B cell (primary cell): ENCODE data around the gene PCSK2. TPM values are rescaled to one million over a fixed set of nuclear protein-coding genes. Genes with fewer than 3 reads are reported as not detected.

ENCODE experiments used
- ATAC-seq: fragments of 200-7000 bp; cut with Tn5 transposase; one replicate; pipeline ENCODE4 v1.10.0; 2021; ENCODE audit warnings: low read depth, mild to moderate bottlenecking, moderate number of reproducible peaks, moderate library complexity
- CTCF ChIA-PET: fragments of 350-600 bp; sonication (Branson Sonifier 250); formaldehyde crosslinking; loops from one replicate; lab custom pipeline; 2021; ENCODE audit warnings: antibody characterized with exemption, inconsistent platforms; lab: Charles Lee
- POLR2A ChIA-PET: fragments of 350-600 bp; sonication (Branson Sonifier 250); formaldehyde crosslinking; loops from one replicate; lab custom pipeline; 2021; ENCODE audit warnings: antibody characterized with exemption; lab: Charles Lee
- DNase-seq: peaks from one replicate; pipeline ENCODE4 v3.0.0; 2013
- H2AFZ ChIP-seq: 2 replicates; pipeline ENCODE4 v1.6.1; 2012; ENCODE audit warnings: mild to moderate bottlenecking, low read depth, low read length; ENCODE audit not compliant: insufficient read depth, poor library complexity, severe bottlenecking
- H3K27ac ChIP-seq, 2 donors: 1 replicate in 1 of 2; 2 replicates in 1 of 2; pipeline ENCODE4 v1.5.1; 2012 to 2013; ENCODE audit warnings: low read length in 2 of 2, mild to moderate bottlenecking in 2 of 2, moderate library complexity in 1 of 2
- H3K27me3 ChIP-seq, 4 experiments: fragments of 200-600 bp in 1 of 4; sonication (generic) in 1 of 4; replicated peaks in 1 of 4; 1 replicate in 2 of 4; 2 replicates in 2 of 4; pipeline versions ENCODE4 v1.6.1 to v1.7.0; 2013 to 2016; ENCODE audit warnings: low read length in 3 of 4, mild to moderate bottlenecking in 2 of 4, mixed read lengths in 1 of 4, moderate library complexity in 1 of 4; ENCODE audit not compliant: insufficient read depth in 4 of 4, control insufficient read depth in 3 of 4; ENCODE audit errors: control extremely low read depth in 1 of 4
- H3K36me3 ChIP-seq, 2 experiments: replicated peaks in 1 of 2; 1 replicate in 1 of 2; 2 replicates in 1 of 2; pipeline versions ENCODE4 v1.6.1 to v1.7.1; 2013; ENCODE audit warnings: low read length in 1 of 2; ENCODE audit not compliant: insufficient read depth in 2 of 2, control insufficient read depth in 1 of 2; ENCODE audit errors: control extremely low read depth in 1 of 2, extremely low read depth in 1 of 2
- H3K4me1 ChIP-seq, 2 donors: fragments of 200-600 bp in 1 of 2; sonication (generic) in 1 of 2; 1 replicate in 1 of 2; 2 replicates in 1 of 2; pipeline versions ENCODE4 v1.5.1 to v1.6.1; 2013 to 2017; ENCODE audit warnings: low read length in 2 of 2; ENCODE audit not compliant: control insufficient read depth in 2 of 2, insufficient read depth in 2 of 2
- H3K4me2 ChIP-seq: replicated peaks from 2 replicates; pipeline ENCODE3; 2012; ENCODE audit warnings: mild to moderate bottlenecking, low read depth, low read length; ENCODE audit not compliant: poor library complexity, severe bottlenecking
- H3K4me3 ChIP-seq, 5 experiments: fragments of 200-600 bp in 1 of 5; sonication (generic) in 1 of 5; 1 replicate in 3 of 5; 2 replicates in 2 of 5; pipeline versions ENCODE4 v1.5.1 to v1.7.0; 2011 to 2016; ENCODE audit warnings: low read length in 4 of 5, mild to moderate bottlenecking in 4 of 5, low read depth in 2 of 5, control low read depth in 1 of 5, moderate library complexity in 1 of 5; ENCODE audit not compliant: insufficient read depth in 1 of 5; ENCODE audit errors: control extremely low read depth in 1 of 5, extremely low read depth in 1 of 5
- H3K79me2 ChIP-seq: fragments of 200-600 bp; sonication (generic); one replicate; pipeline ENCODE4 v1.6.0; 2016; ENCODE audit warnings: low read length; ENCODE audit not compliant: control insufficient read depth, insufficient read depth
- H3K9ac ChIP-seq: fragments of 200-600 bp; sonication (generic); 2 replicates; pipeline ENCODE4 v1.6.1; 2017; ENCODE audit warnings: mild to moderate bottlenecking, low read length, moderate library complexity
- H3K9me3 ChIP-seq, 3 donors: one replicate each; pipeline versions ENCODE4 v1.6.1 to v1.7.1; 2013; ENCODE audit warnings: low read length in 2 of 3; ENCODE audit not compliant: control insufficient read depth in 2 of 3, insufficient read depth in 1 of 3; ENCODE audit errors: control extremely low read depth in 1 of 3
- H4K20me1 ChIP-seq: 2 replicates; pipeline ENCODE4 v1.6.0; 2012; ENCODE audit warnings: mild to moderate bottlenecking, low read length; ENCODE audit not compliant: insufficient read depth, control insufficient read depth, poor library complexity, severe bottlenecking
- H3K27ac Mint-ChIP-seq: one replicate; pipeline ENCODE4 v1.8.0; 2021; ENCODE audit warnings: mixed read lengths
- H3K27me3 Mint-ChIP-seq: one replicate; pipeline ENCODE4 v1.8.0; 2021; ENCODE audit warnings: mixed read lengths
- H3K4me1 Mint-ChIP-seq: one replicate; pipeline ENCODE4 v1.8.0; 2021; ENCODE audit warnings: mixed read lengths
- H3K4me3 Mint-ChIP-seq: one replicate; pipeline ENCODE4 v1.8.0; 2021; ENCODE audit warnings: mixed read lengths
- H3K9me3 Mint-ChIP-seq: one replicate; pipeline ENCODE4 v1.8.0; 2022; ENCODE audit warnings: mixed read lengths; ENCODE audit not compliant: insufficient read depth
- EZH2 ChIP-seq: IDR thresholded peaks from 2 replicates; pipeline ENCODE4 v1.6.1; 2012; ENCODE audit warnings: borderline replicate concordance, low read depth, mild to moderate bottlenecking, moderate library complexity, low read length; ENCODE audit not compliant: insufficient read depth, poor library complexity, severe bottlenecking
- WGBS: methylation state at CpG from one replicate; pipeline ENCODE4 v1.1.5; 2013; ENCODE audit warnings: missing lambda C conversion rate; ENCODE audit not compliant: insufficient coverage; 5-methylcytosine and 5-hydroxymethylcytosine counted together
- intact Hi-C: fragments of 100-400 bp; cut with micrococcal nuclease; formaldehyde crosslinking; loops from one replicate; pipeline ENCODE4 v1.10.0; 2022
- polyA plus RNA-seq: library from polyadenylated mRNA; depleted of rRNA; stranded (reverse); fragments of >200 nt; gene quantifications from 2 replicates; pipeline ENCODE4 v1.2.3, GENCODE V29; 2012
- total RNA-seq, 2 donors: library from RNA; stranded (reverse); fragments of 120-200 nt in 1 of 2; gene quantifications; 1 replicate in 1 of 2; 2 replicates in 1 of 2; pipeline versions ENCODE4 v1.2.3 to v1.2.4, GENCODE V29; 2013 to 2022
- TF ChIP-seq, protein P1 (sequence below): fragments of 200-600 bp; IDR thresholded peaks from one replicate; pipeline ENCODE4 v1.8.0; 2022; ENCODE audit warnings: antibody characterized with exemption, mild to moderate bottlenecking

The PCSK2 gene
- total and polyA plus RNA-seq, 2 donors (not counting 1 experiment from before 2014, with no cell fraction given): not detected

DNA sequence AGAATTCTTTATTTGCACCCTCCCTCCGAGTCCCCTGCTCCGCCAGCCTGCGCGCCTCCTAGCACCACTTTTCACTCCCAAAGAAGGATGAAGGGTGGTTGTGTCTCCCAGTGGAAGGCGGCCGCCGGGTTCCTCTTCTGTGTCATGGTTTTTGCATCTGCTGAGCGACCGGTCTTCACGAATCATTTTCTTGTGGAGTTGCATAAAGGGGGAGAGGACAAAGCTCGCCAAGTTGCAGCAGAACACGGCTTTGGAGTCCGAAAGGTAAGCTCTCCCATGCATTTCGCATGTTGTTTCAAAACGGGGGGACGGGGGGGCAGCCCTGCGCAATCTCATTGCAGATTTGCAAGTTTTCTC is 357 bp downstream of the PCSK2 start:
- Mint-ChIP-seq H3K4me1 (peaks cover 4% of the 10 kb centered on the region), H3K9me3 (no peaks in the 10 kb centered on the region), H3K4me3 (no peak overlapping the region), H3K27me3 (peaks cover 67% of the 10 kb centered on the region), H3K27ac (no peak overlapping the region)
- H2AFZ ChIP-seq: no peak overlapping the region
- TF ChIP-seq EZH2: no peak
- TF ChIP-seq, protein P1, sequence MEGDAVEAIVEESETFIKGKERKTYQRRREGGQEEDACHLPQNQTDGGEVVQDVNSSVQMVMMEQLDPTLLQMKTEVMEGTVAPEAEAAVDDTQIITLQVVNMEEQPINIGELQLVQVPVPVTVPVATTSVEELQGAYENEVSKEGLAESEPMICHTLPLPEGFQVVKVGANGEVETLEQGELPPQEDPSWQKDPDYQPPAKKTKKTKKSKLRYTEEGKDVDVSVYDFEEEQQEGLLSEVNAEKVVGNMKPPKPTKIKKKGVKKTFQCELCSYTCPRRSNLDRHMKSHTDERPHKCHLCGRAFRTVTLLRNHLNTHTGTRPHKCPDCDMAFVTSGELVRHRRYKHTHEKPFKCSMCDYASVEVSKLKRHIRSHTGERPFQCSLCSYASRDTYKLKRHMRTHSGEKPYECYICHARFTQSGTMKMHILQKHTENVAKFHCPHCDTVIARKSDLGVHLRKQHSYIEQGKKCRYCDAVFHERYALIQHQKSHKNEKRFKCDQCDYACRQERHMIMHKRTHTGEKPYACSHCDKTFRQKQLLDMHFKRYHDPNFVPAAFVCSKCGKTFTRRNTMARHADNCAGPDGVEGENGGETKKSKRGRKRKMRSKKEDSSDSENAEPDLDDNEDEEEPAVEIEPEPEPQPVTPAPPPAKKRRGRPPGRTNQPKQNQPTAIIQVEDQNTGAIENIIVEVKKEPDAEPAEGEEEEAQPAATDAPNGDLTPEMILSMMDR: no peak
- no peaks in the 10 kb centered on the region for H3K36me3 ChIP-seq
- intact Hi-C loops: no loop called here
- peaks cover 0 to 19% (median 0%) of the 10 kb centered on the region in 3 donors for H3K9me3 ChIP-seq
- ATAC-seq (no peak), DNase-seq (no peak)
- H3K79me2 ChIP-seq: no peaks in the 10 kb centered on the region
- ChIA-PET POLR2A (no interaction called here), CTCF (no interaction called here)
- WGBS: 11% methylated on average over 13 of the region's 17 CpGs
- H3K27ac ChIP-seq: no peak overlapping the region
- H3K4me1 ChIP-seq: no peaks in the 10 kb centered on the region
- H3K9ac ChIP-seq: no peak overlapping the region
- peaks cover 0 to 31% (median 14%) of the 10 kb centered on the region in 4 experiments for H3K27me3 ChIP-seq
- no peak overlapping the region for H3K4me2 ChIP-seq
- H4K20me1 ChIP-seq: no peaks in the 10 kb centered on the region
- H3K4me3 ChIP-seq: no peak overlapping the region

DNA sequence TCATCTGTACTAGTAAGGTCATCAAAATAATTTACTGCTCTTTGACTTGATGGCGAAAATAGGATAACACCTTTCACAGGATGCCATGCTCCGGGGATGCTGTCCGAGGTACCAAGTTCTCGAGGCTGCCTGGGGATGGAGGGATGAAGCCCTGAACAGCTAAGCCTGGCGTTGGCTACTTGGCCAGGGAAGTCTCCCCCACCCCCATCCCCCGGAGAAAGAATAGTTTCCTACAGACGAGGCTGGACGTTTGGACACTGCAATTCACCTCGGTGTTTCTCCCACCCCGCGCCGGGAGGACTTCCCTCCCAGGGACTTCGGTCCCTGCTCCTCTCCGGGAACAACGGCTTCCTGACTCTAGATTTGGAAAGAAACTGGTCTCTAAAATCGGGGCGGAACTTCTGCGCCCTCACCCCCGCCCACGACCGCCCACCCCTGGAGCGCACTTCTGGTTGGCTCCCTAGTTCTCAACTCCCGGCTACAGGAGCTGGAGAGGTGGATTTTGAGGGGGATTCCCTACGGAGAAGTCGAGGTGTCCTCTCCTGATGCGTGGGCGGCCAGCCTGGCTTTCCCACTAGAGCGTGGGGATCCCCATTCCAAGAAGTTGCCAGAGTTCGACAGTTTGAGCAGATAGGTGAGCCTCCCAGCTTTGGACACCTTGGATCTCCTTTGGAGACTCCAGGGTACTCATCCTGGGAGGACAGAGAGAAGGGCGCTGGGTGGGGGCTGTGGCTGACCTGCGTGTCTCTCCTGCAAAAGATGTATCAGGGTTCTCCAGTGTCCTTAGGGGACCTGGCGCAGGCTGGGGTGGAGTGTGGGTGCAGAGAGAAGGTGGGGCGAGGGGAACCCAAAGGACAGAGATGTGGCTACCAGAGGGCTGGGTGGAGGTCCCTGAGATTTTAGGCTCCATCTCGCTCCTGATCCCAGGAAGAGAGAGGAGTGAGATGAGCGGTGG is 1.1 kb downstream of the PCSK2 start:
- ATAC-seq: no peak
- peaks cover 67% of the 10 kb centered on the region for H3K27me3 Mint-ChIP-seq
- ChIA-PET POLR2A (no interaction called here), CTCF (no interaction called here)
- Histone ChIP-seq H3K36me3 (no peaks in the 10 kb centered on the region), H3K27ac (no peak overlapping the region), H4K20me1 (no peaks in the 10 kb centered on the region), H3K4me3 (no peak overlapping the region), H3K27me3 (peaks cover 0 to 31% (median 14%) of the 10 kb centered on the region in 4 experiments), H3K9me3 (peaks cover 0 to 19% (median 0%) of the 10 kb centered on the region in 3 donors), H3K79me2 (no peaks in the 10 kb centered on the region), H3K9ac (no peak overlapping the region), H2AFZ (no peak overlapping the region), H3K4me2 (no peak overlapping the region), H3K4me1 (no peaks in the 10 kb centered on the region)
- no peak for DNase-seq
- no peaks in the 10 kb centered on the region for H3K9me3 Mint-ChIP-seq
- intact Hi-C loops: no loop called here
- peaks cover 4% of the 10 kb centered on the region for H3K4me1 Mint-ChIP-seq
- TF ChIP-seq, protein P1: no peak
- TF ChIP-seq EZH2: no peak
- H3K4me3 Mint-ChIP-seq: no peak overlapping the region
- 12% methylated on average over 21 of the region's 35 CpGs for WGBS
- no peak overlapping the region for H3K27ac Mint-ChIP-seq
